Measurements from ENCODE around the gene MRPL21.

GRCh38 chr11:68844801-68845200 lies 58.8 kb downstream of the MRPL21 start:
- no peak for TF ChIP-seq ZNF781 (CRISPR knock-in tag; IDR thresholded peaks at IDR 0.05; ENCODE audit: borderline replicate concordance, not compliant biosample characterization)
- no peak for TF ChIP-seq FOXK1 (CRISPR knock-in tag; IDR thresholded peaks at IDR 0.05; ENCODE audit: borderline replicate concordance, low read depth)

Measured in HepG2 (cell line).